H9 (cell line): ENCODE results near the gene PLXND1. TPM values are rescaled to one million over a fixed set of nuclear protein-coding genes. Genes with fewer than 3 reads are reported as not detected.

Source experiments
- DNase-seq: peaks from one replicate; pipeline ENCODE4 v3.0.0-alpha.2; 2017
- H2AFZ ChIP-seq: one replicate; pipeline ENCODE4 v1.6.1; 2013; ENCODE audit warnings: mild to moderate bottlenecking, low read length, control low read depth, moderate library complexity
- H2AK5ac ChIP-seq: 2 replicates; pipeline ENCODE4 v1.6.1; 2013; ENCODE audit warnings: low read length, control low read depth, mixed read lengths; ENCODE audit not compliant: insufficient read length
- H2BK120ac ChIP-seq: one replicate; pipeline ENCODE4 v1.6.1; 2013; ENCODE audit warnings: low read depth, mild to moderate bottlenecking, low read length, control low read depth, inconsistent platforms; ENCODE audit not compliant: poor library complexity, severe bottlenecking
- H2BK12ac ChIP-seq: 2 replicates; pipeline ENCODE4 v1.6.1; 2013; ENCODE audit warnings: low read length, control low read depth, mixed read lengths, low read depth; ENCODE audit not compliant: insufficient read length
- H2BK15ac ChIP-seq: 2 replicates; pipeline ENCODE4 v1.6.1; 2013; ENCODE audit warnings: low read depth, low read length, control low read depth
- H2BK20ac ChIP-seq: one replicate; pipeline ENCODE4 v1.6.1; 2013; ENCODE audit warnings: low read depth, mild to moderate bottlenecking, low read length, control low read depth, inconsistent platforms; ENCODE audit not compliant: poor library complexity, severe bottlenecking
- H2BK5ac ChIP-seq: 2 replicates; pipeline ENCODE4 v1.6.1; 2013; ENCODE audit warnings: low read length, control low read depth, mixed read lengths; ENCODE audit not compliant: insufficient read length
- H3K14ac ChIP-seq: 2 replicates; pipeline ENCODE4 v1.6.1; 2013; ENCODE audit warnings: low read length, control low read depth; ENCODE audit not compliant: insufficient read depth
- H3K18ac ChIP-seq: 2 replicates; pipeline ENCODE4 v1.6.1; 2013; ENCODE audit warnings: low read depth, mild to moderate bottlenecking, mixed read lengths, low read length, control low read depth; ENCODE audit not compliant: insufficient read length
- H3K23ac ChIP-seq: 2 replicates; pipeline ENCODE4 v1.6.1; 2013; ENCODE audit warnings: low read length, control low read depth, mixed read lengths, low read depth; ENCODE audit not compliant: insufficient read length
- H3K23me2 ChIP-seq: 2 replicates; pipeline ENCODE4 v1.6.1; 2013; ENCODE audit warnings: low read depth, mild to moderate bottlenecking, mixed read lengths, low read length, control low read depth; ENCODE audit not compliant: insufficient read length, poor library complexity, severe bottlenecking
- H3K27ac ChIP-seq: 2 replicates; pipeline ENCODE4 v1.5.1; 2013; ENCODE audit warnings: low read length, control low read depth, mixed read lengths, low read depth; ENCODE audit not compliant: insufficient read length
- H3K27me3 ChIP-seq: 2 replicates; pipeline ENCODE4 v1.6.1; 2013; ENCODE audit warnings: low read length, control low read depth, inconsistent platforms; ENCODE audit not compliant: insufficient read depth
- H3K4ac ChIP-seq: 2 replicates; pipeline ENCODE4 v1.6.1; 2013; ENCODE audit warnings: low read depth, mild to moderate bottlenecking, control low read depth, inconsistent platforms, low read length, moderate library complexity
- H3K4me1 ChIP-seq: 2 replicates; pipeline ENCODE4 v1.6.1; 2013; ENCODE audit warnings: low read length, control low read depth, inconsistent platforms; ENCODE audit not compliant: insufficient read depth
- H3K4me2 ChIP-seq: 2 replicates; pipeline ENCODE4 v1.6.1; 2013; ENCODE audit warnings: low read length, control low read depth, mixed read lengths; ENCODE audit not compliant: insufficient read length, insufficient read depth
- H3K56ac ChIP-seq: 2 replicates; pipeline ENCODE4 v1.6.1; 2013; ENCODE audit warnings: low read depth, mild to moderate bottlenecking, mixed read lengths, low read length, control low read depth; ENCODE audit not compliant: insufficient read length
- H3K79me1 ChIP-seq: 2 replicates; pipeline ENCODE4 v1.6.1; 2013; ENCODE audit warnings: low read depth, mild to moderate bottlenecking, moderate library complexity, low read length, control low read depth, inconsistent platforms; ENCODE audit not compliant: insufficient read depth, poor library complexity, severe bottlenecking
- H3K79me2 ChIP-seq: 2 replicates; pipeline ENCODE4 v1.6.1; 2013; ENCODE audit warnings: low read length, control low read depth, inconsistent platforms; ENCODE audit not compliant: insufficient read depth
- H3K9ac ChIP-seq: 2 replicates; pipeline ENCODE4 v1.6.1; 2013; ENCODE audit warnings: low read length, control low read depth, mixed read lengths; ENCODE audit not compliant: insufficient read length; ENCODE audit errors: extremely low read depth
- H3K9me3 ChIP-seq: one replicate; pipeline ENCODE4 v1.6.1; 2013; ENCODE audit warnings: low read depth, low read length, inconsistent platforms; ENCODE audit not compliant: control insufficient read depth
- H3T11ph ChIP-seq: one replicate; pipeline ENCODE4 v1.6.1; 2013; ENCODE audit warnings: mild to moderate bottlenecking, low read length, control low read depth, inconsistent platforms
- H4K20me1 ChIP-seq: one replicate; pipeline ENCODE4 v1.6.1; 2013; ENCODE audit not compliant: control insufficient read depth, insufficient read length, insufficient read depth
- H4K5ac ChIP-seq: 2 replicates; pipeline ENCODE4 v1.6.1; 2013; ENCODE audit warnings: low read depth, mild to moderate bottlenecking, mixed read lengths, low read length, control low read depth; ENCODE audit not compliant: insufficient read length
- H4K8ac ChIP-seq: replicated peaks from 2 replicates; pipeline ENCODE4 v1.6.1; 2013; ENCODE audit warnings: low read length, control low read depth, mixed read lengths, low read depth; ENCODE audit not compliant: insufficient read length
- H4K91ac ChIP-seq: 2 replicates; pipeline ENCODE4 v1.6.1; 2013; ENCODE audit warnings: low read depth, mild to moderate bottlenecking, moderate library complexity, mixed read lengths, low read length, control low read depth; ENCODE audit not compliant: insufficient read length
- H3K27ac Mint-ChIP-seq, 3 experiments: 2 replicates in 2 of 3; 3 replicates in 1 of 3; pipeline ENCODE4 v1.8.0; 2020 to 2021; ENCODE audit warnings: mixed read lengths in 3 of 3, mild to moderate bottlenecking in 1 of 3, moderate library complexity in 1 of 3
- H3K27me3 Mint-ChIP-seq: 2 replicates; pipeline ENCODE4 v1.8.0; 2021; ENCODE audit warnings: low read depth, mild to moderate bottlenecking, moderate library complexity, mixed read lengths
- H3K36me3 Mint-ChIP-seq, 3 experiments: 2 replicates in 2 of 3; 3 replicates in 1 of 3; pipeline ENCODE4 v1.8.0; 2020 to 2021; ENCODE audit warnings: low read depth in 3 of 3, mixed read lengths in 3 of 3; ENCODE audit not compliant: insufficient read depth in 1 of 3
- H3K4me1 Mint-ChIP-seq, 2 experiments: 2 replicates each; pipeline ENCODE4 v1.8.0; 2020; ENCODE audit warnings: mixed read lengths in 2 of 2
- H3K4me3 Mint-ChIP-seq, 2 experiments: 2 replicates in 1 of 2; 3 replicates in 1 of 2; pipeline ENCODE4 v1.8.0; 2020 to 2021; ENCODE audit warnings: mild to moderate bottlenecking in 2 of 2, mixed read lengths in 2 of 2, moderate library complexity in 1 of 2
- H3K9me3 Mint-ChIP-seq, 2 experiments: 2 replicates in 1 of 2; 3 replicates in 1 of 2; pipeline ENCODE4 v1.8.0; 2020; ENCODE audit warnings: mild to moderate bottlenecking in 2 of 2, mixed read lengths in 2 of 2, moderate library complexity in 1 of 2
- WGBS: extraction: QIAGEN DNeasy Blood & Tissue Kit; methylation state at CpG from one replicate; pipeline ENCODE4 v1.1.7; 2013; ENCODE audit warnings: missing lambda C conversion rate, low lambda C conversion rate, mixed read lengths; ENCODE audit not compliant: insufficient read length; ENCODE audit errors: extremely low coverage; 5-methylcytosine and 5-hydroxymethylcytosine counted together
- total RNA-seq: library from RNA; stranded (reverse); gene quantifications from 2 replicates; pipeline ENCODE4 v1.2.1, GENCODE V29; 2021
- TF ChIP-seq, protein P1 (sequence below): fragments of 200-600 bp; sonication (generic); conservative IDR thresholded peaks from 3 replicates; pipeline ENCODE4 v1.8.0; 2021; ENCODE audit warnings: antibody characterized with exemption, mild to moderate bottlenecking

Gene PLXND1
- total RNA-seq, 1 experiment from 2014 or later: 50.9 TPM

DNA sequence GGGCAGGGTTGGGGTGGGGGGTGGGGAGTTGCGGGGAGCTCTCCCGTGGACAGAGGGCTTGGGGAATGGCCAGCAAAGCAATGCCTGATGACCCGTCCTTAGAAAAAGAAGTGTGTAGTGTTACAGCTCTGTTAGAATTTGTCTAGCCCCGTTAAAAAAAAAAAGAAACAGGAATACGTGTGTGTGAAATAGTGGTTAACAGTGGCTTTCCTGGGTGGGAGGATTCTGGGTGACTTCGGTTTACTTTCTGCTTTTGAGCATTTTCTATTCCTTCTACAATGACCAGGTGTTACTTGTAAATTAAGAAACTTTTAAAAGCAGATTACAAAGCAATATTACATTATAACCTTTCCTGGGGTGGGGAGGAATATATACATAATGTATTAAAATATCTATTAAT is 38.5 kb downstream of the PLXND1 start:
- Histone ChIP-seq H3K4me1 (no peaks in the 10 kb centered on the region), H3K4ac (no peak overlapping the region), H2BK20ac (no peak overlapping the region), H2AFZ (no peak overlapping the region), H3T11ph (no peak overlapping the region), H2BK120ac (no peak overlapping the region), H3K9me3 (no peaks in the 10 kb centered on the region), H3K14ac (no peak overlapping the region), H2AK5ac (no peak overlapping the region), H3K4me2 (no peak overlapping the region), H3K79me1 (no peaks in the 10 kb centered on the region), H4K5ac (no peak overlapping the region), H2BK15ac (no peak overlapping the region), H3K27me3 (no peaks in the 10 kb centered on the region), H4K20me1 (no peaks in the 10 kb centered on the region), H2BK12ac (no peak overlapping the region), H2BK5ac (no peak overlapping the region), H3K23me2 (no peaks in the 10 kb centered on the region), H3K79me2 (no peaks in the 10 kb centered on the region), H4K91ac (no peak overlapping the region), H3K23ac (no peak overlapping the region), H3K18ac (no peak overlapping the region), H4K8ac (no peak overlapping the region), H3K27ac (no peak overlapping the region), H3K56ac (no peak overlapping the region), H3K9ac (no peak overlapping the region)
- TF ChIP-seq, protein P1, sequence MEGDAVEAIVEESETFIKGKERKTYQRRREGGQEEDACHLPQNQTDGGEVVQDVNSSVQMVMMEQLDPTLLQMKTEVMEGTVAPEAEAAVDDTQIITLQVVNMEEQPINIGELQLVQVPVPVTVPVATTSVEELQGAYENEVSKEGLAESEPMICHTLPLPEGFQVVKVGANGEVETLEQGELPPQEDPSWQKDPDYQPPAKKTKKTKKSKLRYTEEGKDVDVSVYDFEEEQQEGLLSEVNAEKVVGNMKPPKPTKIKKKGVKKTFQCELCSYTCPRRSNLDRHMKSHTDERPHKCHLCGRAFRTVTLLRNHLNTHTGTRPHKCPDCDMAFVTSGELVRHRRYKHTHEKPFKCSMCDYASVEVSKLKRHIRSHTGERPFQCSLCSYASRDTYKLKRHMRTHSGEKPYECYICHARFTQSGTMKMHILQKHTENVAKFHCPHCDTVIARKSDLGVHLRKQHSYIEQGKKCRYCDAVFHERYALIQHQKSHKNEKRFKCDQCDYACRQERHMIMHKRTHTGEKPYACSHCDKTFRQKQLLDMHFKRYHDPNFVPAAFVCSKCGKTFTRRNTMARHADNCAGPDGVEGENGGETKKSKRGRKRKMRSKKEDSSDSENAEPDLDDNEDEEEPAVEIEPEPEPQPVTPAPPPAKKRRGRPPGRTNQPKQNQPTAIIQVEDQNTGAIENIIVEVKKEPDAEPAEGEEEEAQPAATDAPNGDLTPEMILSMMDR: no peak
- no peaks in the 10 kb centered on the region for H3K9me3 Mint-ChIP-seq
- H3K4me1 Mint-ChIP-seq: peaks cover 2 to 5% of the 10 kb centered on the region in 2 experiments
- no peak overlapping the region for H3K27ac Mint-ChIP-seq
- peaks cover 0 to 7% (median 0%) of the 10 kb centered on the region in 3 experiments; a peak in 3 of 7 replicates for H3K36me3 Mint-ChIP-seq
- no peak overlapping the region for H3K4me3 Mint-ChIP-seq
- WGBS: no CpG with 5 or more reads among the region's 6 CpGs
- no peaks in the 10 kb centered on the region for H3K27me3 Mint-ChIP-seq
- no peak for DNase-seq
